Measurements from ENCODE around the gene KLHL22. TPM values are rescaled to one million over a fixed set of nuclear protein-coding genes. Genes with fewer than 3 reads are reported as not detected.
"Not testable (repeated sequence)": the region's sequence is repeated elsewhere in the genome, so short reads cannot be mapped to it uniquely, and the experiment has no call there.

KLHL22 gene
- total RNA-seq, 2 donors from 2014 or later = 15.9 to 21.0 TPM

DNA sequence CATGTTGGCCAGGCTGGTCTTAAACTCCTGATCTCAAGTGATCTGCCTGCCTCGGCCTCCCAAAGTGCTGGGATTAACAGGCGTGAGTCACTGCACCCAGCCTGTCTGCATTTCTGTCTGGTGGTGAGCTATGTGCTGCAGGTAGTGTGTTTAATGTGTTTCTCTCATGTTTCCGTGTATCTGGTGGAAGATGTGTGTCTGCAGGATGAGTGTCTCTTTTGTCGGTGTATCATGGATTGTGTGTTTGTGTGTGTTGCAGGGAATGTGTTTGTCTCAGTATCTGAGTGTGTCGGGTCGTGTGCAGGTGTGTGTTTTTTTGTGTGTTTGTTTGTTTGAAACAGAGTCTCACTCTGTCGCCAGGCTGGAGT, 74.1 kb downstream of the KLHL22 start:
- no peak for DNase-seq (ENCODE audit: low spot score)
- Mint-ChIP-seq H3K9me3 (no peaks in the 10 kb centered on the region), H3K36me3 (no peaks in the 10 kb centered on the region), H3K4me1 (ENCODE audit: low read depth in 2 of 2) (no peaks in the 10 kb centered on the region), H3K27me3 (peaks cover 0 to 3% of the 10 kb centered on the region in 2 donors), H3K27ac (no peak overlapping the region), H3K4me3 (no peak overlapping the region)
- ATAC-seq = no peak

GRCh38 chr22:20420157-20420842, 75.3 kb downstream of the KLHL22 start:
- Mint-ChIP-seq H3K4me1 (ENCODE audit: low read depth in 2 of 2) (no peaks in the 10 kb centered on the region), H3K9me3 (no peaks in the 10 kb centered on the region), H3K4me3 (no peak overlapping the region), H3K36me3 (no peaks in the 10 kb centered on the region), H3K27me3 (peaks cover 0 to 3% of the 10 kb centered on the region in 2 donors), H3K27ac (no peak overlapping the region)
- ATAC-seq (no peak), DNase-seq (ENCODE audit: low spot score) (no peak)

DNA sequence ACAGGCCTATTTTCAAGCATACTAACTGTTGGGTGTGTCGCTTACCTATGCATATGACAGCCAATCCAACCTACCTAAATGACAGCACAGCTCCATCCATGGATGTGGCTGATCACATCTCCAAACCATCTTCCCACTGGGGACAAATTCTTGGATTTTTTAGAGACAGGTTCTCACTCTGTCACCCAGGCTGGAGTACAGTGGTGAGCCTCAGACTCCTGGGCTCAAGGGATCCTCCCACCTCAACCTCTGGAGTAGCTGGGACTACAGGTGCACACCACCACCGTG, 76.0 kb downstream of the KLHL22 start:
- H3K36me3 Mint-ChIP-seq = no peaks in the 10 kb centered on the region
- H3K27ac Mint-ChIP-seq = no peak overlapping the region
- H3K4me1 Mint-ChIP-seq (ENCODE audit: low read depth in 2 of 2) = no peaks in the 10 kb centered on the region
- no peaks in the 10 kb centered on the region for H3K9me3 Mint-ChIP-seq
- ATAC-seq (no peak), DNase-seq (ENCODE audit: low spot score) (no peak)
- H3K4me3 Mint-ChIP-seq = no peak overlapping the region
- peaks cover 0 to 3% of the 10 kb centered on the region in 2 donors for H3K27me3 Mint-ChIP-seq

- no peaks in the 10 kb centered on the region for H3K4me1 Mint-ChIP-seq (ENCODE audit: low read depth in 2 of 2)
- no peaks in the 10 kb centered on the region for H3K36me3 Mint-ChIP-seq
- DNase-seq (ENCODE audit: low spot score) (peak; percentile 79), ATAC-seq (peak; percentile 77 to 89)
- no peak overlapping the region for H3K4me3 Mint-ChIP-seq
- H3K27ac Mint-ChIP-seq = no peak overlapping the region
- no peaks in the 10 kb centered on the region for H3K27me3 Mint-ChIP-seq
- no peaks in the 10 kb centered on the region for H3K9me3 Mint-ChIP-seq
Observed at GRCh38 chr22:20418211-20418788, 77.3 kb downstream of the KLHL22 start.

- not testable (repeated sequence) for DNase-seq (ENCODE audit: low spot score); H3K27me3 Mint-ChIP-seq; H3K9me3 Mint-ChIP-seq; H3K4me3 Mint-ChIP-seq; H3K27ac Mint-ChIP-seq; ATAC-seq; H3K36me3 Mint-ChIP-seq; H3K4me1 Mint-ChIP-seq (ENCODE audit: low read depth in 2 of 2)
Observed at GRCh38 chr22:20415699-20416098, 79.9 kb downstream of the KLHL22 start.

GRCh38 chr22:20415241-20415640, 80.4 kb downstream of the KLHL22 start:
- H3K36me3 Mint-ChIP-seq; H3K27ac Mint-ChIP-seq; H3K4me3 Mint-ChIP-seq; H3K4me1 Mint-ChIP-seq (ENCODE audit: low read depth in 2 of 2); DNase-seq (ENCODE audit: low spot score); ATAC-seq; H3K27me3 Mint-ChIP-seq; H3K9me3 Mint-ChIP-seq: not testable (repeated sequence)

DNA sequence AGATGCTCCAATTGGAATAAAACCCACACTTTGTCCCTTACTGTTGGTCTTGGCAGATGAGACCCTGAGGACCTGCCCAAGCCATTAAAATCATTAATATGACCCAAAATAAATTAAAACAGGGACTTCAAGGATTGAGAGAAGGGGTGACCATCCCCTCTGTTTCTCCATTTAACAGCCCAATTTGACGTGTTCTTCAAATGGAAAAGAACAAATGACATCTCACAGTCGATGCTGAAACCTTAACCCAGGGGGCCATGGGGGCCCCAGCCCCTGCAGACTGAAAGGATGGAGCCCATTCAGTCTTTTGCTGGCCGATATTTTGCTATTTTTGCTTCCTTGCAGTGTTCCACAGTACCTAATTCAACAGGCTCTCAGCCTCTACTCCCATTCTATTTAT, 81.1 kb downstream of the KLHL22 start:
- ATAC-seq (no peak), DNase-seq (ENCODE audit: low spot score) (no peak)
- no peak overlapping the region for H3K27ac Mint-ChIP-seq
- H3K4me1 Mint-ChIP-seq (ENCODE audit: low read depth in 2 of 2) = peaks cover 0 to 4% of the 10 kb centered on the region in 2 donors
- no peak overlapping the region for H3K4me3 Mint-ChIP-seq
- H3K27me3 Mint-ChIP-seq = no peaks in the 10 kb centered on the region
- no peaks in the 10 kb centered on the region for H3K9me3 Mint-ChIP-seq
- H3K36me3 Mint-ChIP-seq = no peaks in the 10 kb centered on the region

GRCh38 chr22:20414059-20414440, 81.5 kb downstream of the KLHL22 start:
- H3K9me3 Mint-ChIP-seq = no peaks in the 10 kb centered on the region
- no peaks in the 10 kb centered on the region for H3K36me3 Mint-ChIP-seq
- no peak overlapping the region for H3K27ac Mint-ChIP-seq
- H3K4me1 Mint-ChIP-seq (ENCODE audit: low read depth in 2 of 2) = peaks cover 0 to 4% of the 10 kb centered on the region in 2 donors
- ATAC-seq = no peak
- no peaks in the 10 kb centered on the region for H3K27me3 Mint-ChIP-seq
- no peak overlapping the region for H3K4me3 Mint-ChIP-seq
- no peak for DNase-seq (ENCODE audit: low spot score)

GRCh38 chr22:20413217-20414058, 82.2 kb downstream of the KLHL22 start:
- no peaks in the 10 kb centered on the region for H3K27me3 Mint-ChIP-seq
- ATAC-seq (no peak), DNase-seq (ENCODE audit: low spot score) (no peak)
- H3K27ac Mint-ChIP-seq = no peak overlapping the region
- H3K4me3 Mint-ChIP-seq = no peak overlapping the region
- no peaks in the 10 kb centered on the region for H3K9me3 Mint-ChIP-seq
- peaks cover 0 to 4% of the 10 kb centered on the region in 2 donors for H3K4me1 Mint-ChIP-seq (ENCODE audit: low read depth in 2 of 2)
- no peaks in the 10 kb centered on the region for H3K36me3 Mint-ChIP-seq

GRCh38 chr22:20412474-20413216, 83.0 kb downstream of the KLHL22 start:
- Mint-ChIP-seq H3K27ac (no peak overlapping the region), H3K4me1 (ENCODE audit: low read depth in 2 of 2) (peaks cover 0 to 4% of the 10 kb centered on the region in 2 donors), H3K4me3 (no peak overlapping the region), H3K27me3 (no peaks in the 10 kb centered on the region), H3K36me3 (no peaks in the 10 kb centered on the region), H3K9me3 (no peaks in the 10 kb centered on the region)
- no peak for ATAC-seq
- DNase-seq (ENCODE audit: low spot score) = no peak

GRCh38 chr22:20409385-20409784, 86.2 kb downstream of the KLHL22 start:
- not testable (repeated sequence) for DNase-seq (ENCODE audit: low spot score); ATAC-seq; H3K36me3 Mint-ChIP-seq; H3K4me1 Mint-ChIP-seq (ENCODE audit: low read depth in 2 of 2); H3K27me3 Mint-ChIP-seq; H3K4me3 Mint-ChIP-seq; H3K9me3 Mint-ChIP-seq; H3K27ac Mint-ChIP-seq

DNA sequence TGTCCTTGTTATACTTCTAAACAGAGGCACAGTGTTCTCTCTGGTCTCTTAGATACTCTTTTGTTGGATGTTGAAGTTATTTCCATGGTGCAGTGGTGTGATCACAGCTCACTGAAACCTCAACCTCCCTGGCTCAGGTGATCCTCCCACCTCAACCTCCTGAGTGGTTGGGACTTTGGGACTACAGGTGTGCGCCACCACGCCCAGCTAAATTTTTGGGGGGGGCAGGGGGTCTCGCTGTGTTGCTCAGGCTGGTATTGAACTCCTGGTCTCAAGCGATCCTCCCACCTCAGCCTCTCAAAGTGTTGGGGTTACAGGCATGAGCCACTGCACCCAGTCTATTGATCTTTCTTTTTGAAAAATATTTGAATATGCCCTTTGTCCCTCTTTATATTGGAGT, 86.7 kb downstream of the KLHL22 start:
- Mint-ChIP-seq H3K27me3 (no peaks in the 10 kb centered on the region), H3K36me3 (no peaks in the 10 kb centered on the region), H3K4me1 (ENCODE audit: low read depth in 2 of 2) (peaks cover 7 to 9% of the 10 kb centered on the region in 2 donors), H3K4me3 (no peak overlapping the region), H3K27ac (no peak overlapping the region), H3K9me3 (no peaks in the 10 kb centered on the region)
- DNase-seq (ENCODE audit: low spot score) (no peak), ATAC-seq (no peak)

GRCh38 chr22:20407829-20408228, 87.8 kb downstream of the KLHL22 start:
- Mint-ChIP-seq H3K36me3 (no peaks in the 10 kb centered on the region), H3K27ac (no peak overlapping the region), H3K4me3 (no peak overlapping the region), H3K9me3 (no peaks in the 10 kb centered on the region), H3K27me3 (no peaks in the 10 kb centered on the region), H3K4me1 (ENCODE audit: low read depth in 2 of 2) (peaks cover 18 to 19% of the 10 kb centered on the region in 2 donors)
- ATAC-seq (no peak), DNase-seq (ENCODE audit: low spot score) (no peak)
